Uterus (tissue), 4 donors: ENCODE data around the gene WDR17. TPM values are rescaled to one million over a fixed set of nuclear protein-coding genes. Genes with fewer than 3 reads are reported as not detected.

Experiments
- DNase-seq, 2 donors: peaks; one replicate each; pipeline ENCODE4 v3.0.0-alpha.2; 2019 to 2020
- H3K27ac ChIP-seq, 2 donors: fragments of 200-600 bp; sonication (generic); 1 replicate in 1 of 2; 2 replicates in 1 of 2; pipeline ENCODE4 v1.5.1; 2016 to 2018
- H3K27me3 ChIP-seq, 2 donors: fragments of 200-600 bp; sonication (generic); one replicate each; pipeline ENCODE4 v1.5.1; 2018 to 2019; ENCODE audit warnings: control low read depth in 1 of 2
- H3K36me3 ChIP-seq, 2 donors: fragments of 200-600 bp; sonication (generic); one replicate each; pipeline ENCODE4 v1.5.1; 2019; ENCODE audit warnings: control low read depth in 1 of 2
- H3K4me1 ChIP-seq, 2 donors: fragments of 200-600 bp; sonication (generic); one replicate each; pipeline ENCODE4 v1.5.1; 2018 to 2019; ENCODE audit warnings: control low read depth in 1 of 2
- H3K4me3 ChIP-seq, 2 donors: fragments of 200-600 bp; sonication (generic); 1 replicate in 1 of 2; 2 replicates in 1 of 2; pipeline ENCODE4 v1.5.1; 2018 to 2019; ENCODE audit warnings: mild to moderate bottlenecking in 1 of 2
- H3K9me3 ChIP-seq, 2 donors: fragments of 200-600 bp; sonication (generic); one replicate each; pipeline ENCODE4 v1.5.1; 2019; ENCODE audit warnings: control low read depth in 1 of 2
- CTCF ChIP-seq, 4 experiments: fragments of 200-600 bp in 2 of 4; fragments of 450-650 bp in 2 of 4; sonication (generic) in 2 of 4; IDR thresholded peaks; one replicate each; pipeline ENCODE4 v1.5.1; 2016 to 2019; ENCODE audit warnings: antibody characterized with exemption in 4 of 4, mild to moderate bottlenecking in 2 of 4, moderate library complexity in 1 of 4
- POLR2A ChIP-seq, 2 donors: fragments of 450-650 bp; IDR thresholded peaks; one replicate each; pipeline ENCODE4 v1.6.1; 2016; ENCODE audit warnings: antibody characterized with exemption in 2 of 2, mild to moderate bottlenecking in 1 of 2, moderate library complexity in 1 of 2
- intact Hi-C: fragments of 100-400 bp; cut with DNase I; formaldehyde crosslinking; loops from one replicate; pipeline ENCODE4 v1.15.1; 2023; ENCODE audit warnings: low total_unique reads
- total RNA-seq, 4 donors: library from RNA; depleted of rRNA in 3 of 4; stranded (reverse); fragments of >200 nt in 3 of 4; gene quantifications; one replicate each; pipeline versions ENCODE4 v1.1.0 to v1.2.4, GENCODE V29; 2014 to 2023
- donor health status: DM: yes; HTN: yes; CAD: no.

Gene WDR17
- total RNA-seq, 4 donors from 2014 or later = 0.51 to 7.2 (median 4.5) TPM

GRCh38 chr4:176053785-176054184, 11.9 kb upstream of the WDR17 start:
- H3K9me3 ChIP-seq = no peaks in the 10 kb centered on the region
- no peaks in the 10 kb centered on the region for H3K27me3 ChIP-seq
- DNase-seq = no peak
- H3K4me1 ChIP-seq = no peaks in the 10 kb centered on the region
- intact Hi-C loops = no loop called here
- TF ChIP-seq POLR2A (IDR thresholded peaks at IDR 0.05) (no peak), CTCF (IDR thresholded peaks at IDR 0.05) (no peak)
- H3K4me3 ChIP-seq = no peak overlapping the region
- H3K36me3 ChIP-seq = no peaks in the 10 kb centered on the region
- no peak overlapping the region for H3K27ac ChIP-seq

GRCh38 chr4:176054942-176055341, 10.7 kb upstream of the WDR17 start:
- intact Hi-C loops = no loop called here
- no peak overlapping the region for H3K4me3 ChIP-seq
- H3K4me1 ChIP-seq = no peaks in the 10 kb centered on the region
- no peak for DNase-seq
- no peak for TF ChIP-seq POLR2A (IDR thresholded peaks at IDR 0.05)
- TF ChIP-seq CTCF (IDR thresholded peaks at IDR 0.05) = peak in 2 of 4 experiments; percentile 3 to 16
- H3K9me3 ChIP-seq = no peaks in the 10 kb centered on the region
- H3K36me3 ChIP-seq = no peaks in the 10 kb centered on the region
- H3K27ac ChIP-seq = no peak overlapping the region
- H3K27me3 ChIP-seq = no peaks in the 10 kb centered on the region

GRCh38 chr4:176063718-176064117, 1.9 kb upstream of the WDR17 start:
- no peaks in the 10 kb centered on the region for H3K9me3 ChIP-seq
- no peak overlapping the region for H3K27ac ChIP-seq
- intact Hi-C loops = no loop called here
- H3K36me3 ChIP-seq = no peaks in the 10 kb centered on the region
- H3K4me3 ChIP-seq = no peak overlapping the region
- H3K4me1 ChIP-seq = no peaks in the 10 kb centered on the region
- TF ChIP-seq POLR2A (IDR thresholded peaks at IDR 0.05) (no peak), CTCF (IDR thresholded peaks at IDR 0.05) (no peak)
- DNase-seq = no peak
- H3K27me3 ChIP-seq = no peaks in the 10 kb centered on the region

- Histone ChIP-seq H3K4me3 (no peak overlapping the region), H3K27ac (no peak overlapping the region), H3K9me3 (no peaks in the 10 kb centered on the region), H3K4me1 (no peaks in the 10 kb centered on the region), H3K36me3 (no peaks in the 10 kb centered on the region), H3K27me3 (no peaks in the 10 kb centered on the region)
- intact Hi-C loops = no loop called here
- DNase-seq = no peak
- TF ChIP-seq POLR2A (IDR thresholded peaks at IDR 0.05) (no peak), CTCF (IDR thresholded peaks at IDR 0.05) (no peak)
These were observed 1.1 kb upstream of the WDR17 start for GRCh38 chr4:176064539-176064938.

GRCh38 chr4:176066757-176067156, 1.1 kb downstream of the WDR17 start:
- no peak for DNase-seq
- H3K9me3 ChIP-seq = no peaks in the 10 kb centered on the region
- TF ChIP-seq CTCF (IDR thresholded peaks at IDR 0.05) (no peak), POLR2A (IDR thresholded peaks at IDR 0.05) (no peak)
- no peaks in the 10 kb centered on the region for H3K27me3 ChIP-seq
- H3K27ac ChIP-seq = no peak overlapping the region
- H3K4me1 ChIP-seq = no peaks in the 10 kb centered on the region
- no peaks in the 10 kb centered on the region for H3K36me3 ChIP-seq
- intact Hi-C loops = no loop called here
- H3K4me3 ChIP-seq = no peak overlapping the region
